ENCODE measurements around the gene TMEM88. TPM values are rescaled to one million over a fixed set of nuclear protein-coding genes. Genes with fewer than 3 reads are reported as not detected.

TMEM88 gene
- total RNA-seq, 6 experiments from 2014 or later, result 0.40 to 1.3 (median 0.60) TPM

- no peak for DNase-seq
- Mint-ChIP-seq H3K9me3 (no peaks in the 10 kb centered on the region), H3K36me3 (ENCODE audit: low read depth) (no peaks in the 10 kb centered on the region), H3K4me1 (ENCODE audit: low read depth) (peaks cover 3% of the 10 kb centered on the region; the same call in 1 of the 2 replicates), H3K27ac (no peak overlapping the region), H3K4me3 (no peak overlapping the region), H3K27me3 (ENCODE audit: insufficient read depth) (peaks cover 32% of the 10 kb centered on the region)
- TF ChIP-seq CTCF (IDR thresholded peaks at IDR 0.05), result no peak
Observed at GRCh38 chr17:7818746-7819645, 35.9 kb upstream of the TMEM88 start.

GRCh38 chr17:7820231-7820630 lies 34.6 kb upstream of the TMEM88 start:
- H3K9me3 Mint-ChIP-seq, result no peaks in the 10 kb centered on the region
- H3K27me3 Mint-ChIP-seq (ENCODE audit: insufficient read depth), result peaks cover 28% of the 10 kb centered on the region
- H3K36me3 Mint-ChIP-seq (ENCODE audit: low read depth), result no peaks in the 10 kb centered on the region
- peaks cover 15% of the 10 kb centered on the region for H3K4me1 Mint-ChIP-seq (ENCODE audit: low read depth)
- no peak for DNase-seq
- no peak for TF ChIP-seq CTCF (IDR thresholded peaks at IDR 0.05)
- H3K27ac Mint-ChIP-seq, result no peak overlapping the region
- no peak overlapping the region for H3K4me3 Mint-ChIP-seq

GRCh38 chr17:7822126-7822525 lies 32.7 kb upstream of the TMEM88 start:
- no peak for DNase-seq
- no peak for TF ChIP-seq CTCF (IDR thresholded peaks at IDR 0.05)
- H3K27me3 Mint-ChIP-seq (ENCODE audit: insufficient read depth), result peaks cover 19% of the 10 kb centered on the region
- H3K4me3 Mint-ChIP-seq, result no peak overlapping the region
- H3K36me3 Mint-ChIP-seq (ENCODE audit: low read depth), result no peaks in the 10 kb centered on the region
- no peak overlapping the region for H3K27ac Mint-ChIP-seq
- H3K4me1 Mint-ChIP-seq (ENCODE audit: low read depth), result peaks cover 26% of the 10 kb centered on the region
- H3K9me3 Mint-ChIP-seq, result no peaks in the 10 kb centered on the region

- peaks cover 17% of the 10 kb centered on the region for H3K27me3 Mint-ChIP-seq (ENCODE audit: insufficient read depth)
- H3K27ac Mint-ChIP-seq, result no peak overlapping the region
- DNase-seq, result no peak
- no peak for TF ChIP-seq CTCF (IDR thresholded peaks at IDR 0.05)
- peaks cover 26% of the 10 kb centered on the region for H3K4me1 Mint-ChIP-seq (ENCODE audit: low read depth)
- no peak overlapping the region for H3K4me3 Mint-ChIP-seq
- no peaks in the 10 kb centered on the region for H3K36me3 Mint-ChIP-seq (ENCODE audit: low read depth)
- no peaks in the 10 kb centered on the region for H3K9me3 Mint-ChIP-seq
Observed at GRCh38 chr17:7823581-7824001, 31.3 kb upstream of the TMEM88 start.

GRCh38 chr17:7824021-7824924 lies 30.6 kb upstream of the TMEM88 start:
- Mint-ChIP-seq H3K9me3 (no peaks in the 10 kb centered on the region), H3K36me3 (ENCODE audit: low read depth) (no peaks in the 10 kb centered on the region), H3K4me3 (no peak overlapping the region), H3K27me3 (ENCODE audit: insufficient read depth) (peaks cover 17% of the 10 kb centered on the region), H3K27ac (no peak overlapping the region), H3K4me1 (ENCODE audit: low read depth) (peaks cover 26% of the 10 kb centered on the region)
- no peak for TF ChIP-seq CTCF (IDR thresholded peaks at IDR 0.05)
- DNase-seq, result no peak
